Measurements from ENCODE around the gene SUSD6.

DNA sequence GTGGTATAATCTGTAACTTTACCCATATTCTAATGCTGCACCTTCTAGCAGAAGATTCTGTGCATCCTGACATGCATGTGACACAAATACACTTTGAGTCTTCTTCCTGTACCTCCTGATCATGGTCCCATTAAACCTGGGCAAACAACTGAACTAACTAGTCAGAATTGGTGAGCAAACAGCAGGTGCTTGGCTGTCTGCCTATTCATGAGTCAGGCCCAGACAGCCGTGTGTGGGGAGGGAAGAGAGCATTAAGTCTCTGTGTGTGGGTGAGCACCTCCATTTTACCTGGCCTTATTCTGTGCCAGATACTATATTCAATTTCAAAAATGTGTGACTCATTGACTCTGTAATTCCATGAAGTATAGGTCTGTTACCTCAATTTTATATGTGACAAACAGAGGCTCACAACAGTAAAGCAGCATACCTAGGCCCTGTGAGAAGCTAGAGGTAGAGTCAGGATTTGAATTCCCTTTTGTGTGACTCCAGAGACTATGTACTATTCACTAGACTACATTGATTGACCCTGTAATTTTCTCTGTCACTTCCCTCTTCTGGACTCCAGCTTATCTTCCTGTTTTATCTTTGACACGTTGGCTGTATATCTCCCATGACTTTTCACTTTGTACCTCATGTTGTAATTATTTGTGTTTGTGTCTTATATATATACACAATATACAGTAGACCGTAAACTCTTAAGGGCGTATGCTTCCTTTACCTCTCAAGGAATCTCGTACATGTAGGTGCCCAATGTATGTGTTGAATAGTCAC, 32.2 kb downstream of the SUSD6 start:
- TF ChIP-seq, protein P1, sequence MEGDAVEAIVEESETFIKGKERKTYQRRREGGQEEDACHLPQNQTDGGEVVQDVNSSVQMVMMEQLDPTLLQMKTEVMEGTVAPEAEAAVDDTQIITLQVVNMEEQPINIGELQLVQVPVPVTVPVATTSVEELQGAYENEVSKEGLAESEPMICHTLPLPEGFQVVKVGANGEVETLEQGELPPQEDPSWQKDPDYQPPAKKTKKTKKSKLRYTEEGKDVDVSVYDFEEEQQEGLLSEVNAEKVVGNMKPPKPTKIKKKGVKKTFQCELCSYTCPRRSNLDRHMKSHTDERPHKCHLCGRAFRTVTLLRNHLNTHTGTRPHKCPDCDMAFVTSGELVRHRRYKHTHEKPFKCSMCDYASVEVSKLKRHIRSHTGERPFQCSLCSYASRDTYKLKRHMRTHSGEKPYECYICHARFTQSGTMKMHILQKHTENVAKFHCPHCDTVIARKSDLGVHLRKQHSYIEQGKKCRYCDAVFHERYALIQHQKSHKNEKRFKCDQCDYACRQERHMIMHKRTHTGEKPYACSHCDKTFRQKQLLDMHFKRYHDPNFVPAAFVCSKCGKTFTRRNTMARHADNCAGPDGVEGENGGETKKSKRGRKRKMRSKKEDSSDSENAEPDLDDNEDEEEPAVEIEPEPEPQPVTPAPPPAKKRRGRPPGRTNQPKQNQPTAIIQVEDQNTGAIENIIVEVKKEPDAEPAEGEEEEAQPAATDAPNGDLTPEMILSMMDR (conservative IDR thresholded peaks at IDR 0.05), result no peak
- TF ChIP-seq ZFX (IDR thresholded peaks at IDR 0.05), result no peak
